ENCODE measurements around the gene TCF23. TPM values are rescaled to one million over a fixed set of nuclear protein-coding genes. Genes with fewer than 3 reads are reported as not detected.

Gene TCF23
- total and polyA plus RNA-seq, 12 donors = under 0.01 to 0.35 (median 0.08) TPM; not detected in 3

GRCh38 chr2:27204566-27204965 lies 55.8 kb downstream of the TCF23 start:
- peaks cover 0 to 51% of the 10 kb centered on the region in 2 donors for H3K36me3 ChIP-seq (replicated peaks in 1 of 2)
- no peaks in the 10 kb centered on the region for H3K4me1 ChIP-seq (replicated peaks in 1 of 2)
- DNase-seq = no peak
- TF ChIP-seq CTCF (IDR thresholded peaks at IDR 0.05) (no peak), POLR2A (IDR thresholded peaks at IDR 0.05) (no peak)
- H3K27me3 ChIP-seq = no peaks in the 10 kb centered on the region
- no peak overlapping the region for H3K27ac ChIP-seq
- H3K9me3 ChIP-seq (replicated peaks in 1 of 3) = no peaks in the 10 kb centered on the region
- WGBS, 4 donors = 91 to 97% (median 94%) methylated on average over 6 to 8 of the region's 8 CpGs
- H3K4me3 ChIP-seq = no peak overlapping the region
- intact Hi-C loops (cut with DNase I) = no loop called here

- Histone ChIP-seq H3K9me3 (replicated peaks in 1 of 3) (no peaks in the 10 kb centered on the region), H3K27me3 (no peaks in the 10 kb centered on the region), H3K4me3 (no peak overlapping the region), H3K4me1 (replicated peaks in 1 of 2) (no peaks in the 10 kb centered on the region), H3K36me3 (replicated peaks in 1 of 2) (peaks cover 0 to 49% of the 10 kb centered on the region in 2 donors), H3K27ac (no peak overlapping the region)
- 68 to 93% (median 88%) methylated on average over 7 to 8 of the region's 8 CpGs for WGBS, 4 donors
- no peak for DNase-seq
- TF ChIP-seq CTCF (IDR thresholded peaks at IDR 0.05) = no peak
- TF ChIP-seq POLR2A (IDR thresholded peaks at IDR 0.05) = no peak
- intact Hi-C loops (cut with DNase I) = no loop called here
Measured at GRCh38 chr2:27205206-27205605, 56.4 kb downstream of the TCF23 start.

- no peak overlapping the region for H3K27ac ChIP-seq
- no peaks in the 10 kb centered on the region for H3K9me3 ChIP-seq (replicated peaks in 1 of 3)
- H3K4me3 ChIP-seq = no peak overlapping the region
- H3K4me1 ChIP-seq (replicated peaks in 1 of 2) = peaks cover 0 to 5% of the 10 kb centered on the region in 2 donors
- TF ChIP-seq CTCF (IDR thresholded peaks at IDR 0.05) (no peak), POLR2A (IDR thresholded peaks at IDR 0.05) (no peak)
- 90 to 100% (median 94%) methylated on average over 6 of the region's 6 CpGs for WGBS, 4 donors
- intact Hi-C loops (cut with DNase I) = no loop called here
- no peaks in the 10 kb centered on the region for H3K27me3 ChIP-seq
- DNase-seq = no peak
- H3K36me3 ChIP-seq (replicated peaks in 1 of 2) = peaks cover 0 to 47% of the 10 kb centered on the region in 2 donors
Measured at GRCh38 chr2:27206346-27206745, 57.5 kb downstream of the TCF23 start.

Other genes starting within 250 kb of the TCF23 start
- gene MAPRE3, start 178.4 kb upstream of the TCF23 start, total RNA-seq = 10 to 100 TPM; 11.0 to 27.9 (median 18.6) TPM
- 10 to 100 TPM; 26.5 to 73.0 (median 30.5) TPM for gene MAPRE3, start 178.4 kb upstream of the TCF23 start, polyA plus RNA-seq
- gene TMEM214, start 116.0 kb upstream of the TCF23 start, total RNA-seq = 100 to 1,000 TPM in 2 of 9 donors, 10 to 100 TPM in 7; 25.2 to 124 (median 50.0) TPM
- 100 to 1,000 TPM in 1 of 3 donors, 10 to 100 TPM in 2; 63.7 to 111 (median 96.8) TPM for gene TMEM214, start 116.0 kb upstream of the TCF23 start, polyA plus RNA-seq
- 10 to 100 TPM; 23.4 to 42.4 (median 32.0) TPM for gene AGBL5, start 97.3 kb upstream of the TCF23 start, total RNA-seq
- gene AGBL5, start 97.3 kb upstream of the TCF23 start, polyA plus RNA-seq = 10 to 100 TPM; 21.2 to 31.3 (median 29.8) TPM
- 100 to 1,000 TPM; 174 to 617 (median 397) TPM for gene OST4, start 77.3 kb upstream of the TCF23 start, total RNA-seq
- gene OST4, start 77.3 kb upstream of the TCF23 start, polyA plus RNA-seq = 100 to 1,000 TPM; 387 to 602 (median 531) TPM
- 100 to 1,000 TPM in 5 of 9 donors, 10 to 100 TPM in 4; 17.7 to 243 (median 115) TPM for gene EMILIN1, start 70.4 kb upstream of the TCF23 start, total RNA-seq
- 100 to 1,000 TPM in 1 of 3 donors, 10 to 100 TPM in 1, 1 to 10 TPM in 1; 4.2 to 168 (median 84.4) TPM for gene EMILIN1, start 70.4 kb upstream of the TCF23 start, polyA plus RNA-seq
- 10 to 100 TPM in 4 of 9 donors, 1 to 10 TPM in 5; 4.0 to 14.4 (median 9.0) TPM for gene KHK, start 62.2 kb upstream of the TCF23 start, total RNA-seq
- gene KHK, start 62.2 kb upstream of the TCF23 start, polyA plus RNA-seq = 1 to 10 TPM; 3.3 to 6.7 (median 4.9) TPM
- gene CGREF1, start 29.9 kb upstream of the TCF23 start, total RNA-seq = 1 to 10 TPM in 4 of 9 donors, under 1 TPM in 4, not detected in 1; 0.52 to 4.7 (median 1.0) TPM
- 1 to 10 TPM; 1.8 to 2.0 (median 2.0) TPM for gene CGREF1, start 29.9 kb upstream of the TCF23 start, polyA plus RNA-seq
- gene ABHD1, start 25.2 kb upstream of the TCF23 start, total RNA-seq = 1 to 10 TPM in 6 of 9 donors, under 1 TPM in 2, not detected in 1; 0.61 to 3.3 (median 1.5) TPM
- 1 to 10 TPM in 2 of 3 donors, under 1 TPM in 1; 0.90 to 6.0 (median 4.4) TPM for gene ABHD1, start 25.2 kb upstream of the TCF23 start, polyA plus RNA-seq
- gene PREB, start 14.4 kb upstream of the TCF23 start, total RNA-seq = 10 to 100 TPM; 47.0 to 91.5 (median 64.6) TPM
- gene PREB, start 14.4 kb upstream of the TCF23 start, polyA plus RNA-seq = 10 to 100 TPM; 44.1 to 68.5 (median 67.8) TPM
- not detected for gene PRR30, start 9.6 kb upstream of the TCF23 start, total RNA-seq
- not detected for gene PRR30, start 9.6 kb upstream of the TCF23 start, polyA plus RNA-seq
- 100 to 1,000 TPM; 124 to 292 (median 155) TPM for gene ATRAID, start 63.0 kb downstream of the TCF23 start, total RNA-seq
- gene ATRAID, start 63.0 kb downstream of the TCF23 start, polyA plus RNA-seq = 100 to 1,000 TPM; 139 to 228 (median 190) TPM
- 10 to 100 TPM; 13.5 to 35.0 (median 18.5) TPM for gene SLC5A6, start 63.3 kb downstream of the TCF23 start, total RNA-seq
- 10 to 100 TPM; 17.8 to 30.1 (median 18.1) TPM for gene SLC5A6, start 63.3 kb downstream of the TCF23 start, polyA plus RNA-seq
- gene CAD, start 68.4 kb downstream of the TCF23 start, total RNA-seq = 10 to 100 TPM; 13.1 to 70.5 (median 19.0) TPM
- 10 to 100 TPM in 2 of 3 donors, 1 to 10 TPM in 1; 8.9 to 25.8 (median 13.9) TPM for gene CAD, start 68.4 kb downstream of the TCF23 start, polyA plus RNA-seq
- gene SLC30A3, start 114.0 kb downstream of the TCF23 start, total RNA-seq = 1 to 10 TPM in 8 of 9 donors, not detected in 1; 1.4 to 5.6 (median 3.1) TPM
- gene SLC30A3, start 114.0 kb downstream of the TCF23 start, polyA plus RNA-seq = 1 to 10 TPM in 2 of 3 donors, under 1 TPM in 1; 0.27 to 1.5 (median 1.3) TPM
- 1 to 10 TPM in 3 of 9 donors, under 1 TPM in 3, not detected in 3; 0.14 to 2.0 (median 0.99) TPM for gene DNAJC5G, start 126.4 kb downstream of the TCF23 start, total RNA-seq
- 1 to 10 TPM in 1 of 3 donors, under 1 TPM in 1, not detected in 1; 0.88 to 2.9 TPM for gene DNAJC5G, start 126.4 kb downstream of the TCF23 start, polyA plus RNA-seq
- gene TRIM54, start 133.4 kb downstream of the TCF23 start, total RNA-seq = 10 to 100 TPM in 6 of 9 donors, 1 to 10 TPM in 3; 1.2 to 27.7 (median 12.7) TPM
- 10 to 100 TPM in 2 of 3 donors, 1 to 10 TPM in 1; 2.1 to 47.1 (median 21.1) TPM for gene TRIM54, start 133.4 kb downstream of the TCF23 start, polyA plus RNA-seq
- gene UCN, start 159.4 kb downstream of the TCF23 start, total RNA-seq = 1 to 10 TPM; 2.1 to 7.2 (median 3.9) TPM
- 10 to 100 TPM in 2 of 3 donors, under 1 TPM in 1; 0.42 to 14.9 (median 11.3) TPM for gene UCN, start 159.4 kb downstream of the TCF23 start, polyA plus RNA-seq
- gene MPV17, start 174.1 kb downstream of the TCF23 start, total RNA-seq = 100 to 1,000 TPM in 8 of 9 donors, 10 to 100 TPM in 1; 96.8 to 207 (median 146) TPM
- gene MPV17, start 174.1 kb downstream of the TCF23 start, polyA plus RNA-seq = 100 to 1,000 TPM; 356 to 568 (median 360) TPM
- gene GTF3C2, start 207.8 kb downstream of the TCF23 start, total RNA-seq = 10 to 100 TPM; 30.6 to 60.4 (median 47.2) TPM
- 10 to 100 TPM; 52.3 to 73.9 (median 60.9) TPM for gene GTF3C2, start 207.8 kb downstream of the TCF23 start, polyA plus RNA-seq
- gene EIF2B4, start 221.3 kb downstream of the TCF23 start, total RNA-seq = 10 to 100 TPM; 34.2 to 51.5 (median 43.2) TPM
- 100 to 1,000 TPM in 2 of 3 donors, 10 to 100 TPM in 1; 55.3 to 165 (median 131) TPM for gene EIF2B4, start 221.3 kb downstream of the TCF23 start, polyA plus RNA-seq
- 100 to 1,000 TPM; 119 to 174 (median 130) TPM for gene SNX17, start 221.6 kb downstream of the TCF23 start, total RNA-seq
- gene SNX17, start 221.6 kb downstream of the TCF23 start, polyA plus RNA-seq = 10 to 100 TPM; 66.8 to 89.0 (median 79.0) TPM
- 10 to 100 TPM in 7 of 9 donors, 1 to 10 TPM in 2; 3.1 to 29.2 (median 15.6) TPM for gene ZNF513, start 231.7 kb downstream of the TCF23 start, total RNA-seq
- 10 to 100 TPM in 2 of 3 donors, 1 to 10 TPM in 1; 6.1 to 83.7 (median 72.5) TPM for gene ZNF513, start 231.7 kb downstream of the TCF23 start, polyA plus RNA-seq

All from adrenal gland (tissue), 12 donors.